IMR-90 (cell line): ENCODE results near the gene ANKRD13B. TPM values are rescaled to one million over a fixed set of nuclear protein-coding genes. Genes with fewer than 3 reads are reported as not detected.

Experiments used
- ATAC-seq: fragments of 200-7000 bp; cut with Tn5 transposase; 2 replicates; pipeline ENCODE4 v1.9.1; 2020; ENCODE audit warnings: low read depth, mild to moderate bottlenecking, moderate library complexity
- BruUV-seq: library from RNA; stranded (reverse); fragments of 400-500 nt; replicated peaks from 2 replicates; lab custom pipeline; 2021; lab: Mats Ljungman, UMichigan
- CTCF ChIA-PET: fragments of 300-600 bp; formaldehyde crosslinking; extraction: SDS; loops from one replicate; lab custom pipeline; 2021; ENCODE audit warnings: antibody characterized with exemption; lab: Yijun Ruan, JAX
- POLR2A ChIA-PET: fragments of 300-600 bp; sonication (Branson Sonifier 250); formaldehyde crosslinking; loops from one replicate; lab custom pipeline; 2022; ENCODE audit warnings: antibody characterized with exemption; ENCODE audit not compliant: unreplicated experiment; lab: Charles Lee
- DNase-seq: peaks from one replicate; pipeline ENCODE4 v3.0.0; 2013
- H2AFZ ChIP-seq: replicated peaks from 2 replicates; pipeline ENCODE3; 2013; ENCODE audit warnings: low read length, mild to moderate bottlenecking; ENCODE audit not compliant: poor library complexity
- H2AK5ac ChIP-seq: 2 replicates; pipeline ENCODE4 v1.6.1; 2013; ENCODE audit warnings: low read depth, low read length, inconsistent platforms
- H2AK9ac ChIP-seq: replicated peaks from 2 replicates; pipeline ENCODE3; 2013; ENCODE audit warnings: mild to moderate bottlenecking, low read depth, low read length, moderate library complexity; ENCODE audit not compliant: poor library complexity
- H2BK120ac ChIP-seq: 2 replicates; pipeline ENCODE4 v1.6.1; 2013; ENCODE audit warnings: low read depth, low read length, inconsistent platforms
- H2BK15ac ChIP-seq: 3 replicates; pipeline ENCODE4 v1.6.1; 2013; ENCODE audit warnings: low read depth, low read length, inconsistent platforms
- H2BK20ac ChIP-seq: 2 replicates; pipeline ENCODE4 v1.6.1; 2013; ENCODE audit warnings: low read depth, mild to moderate bottlenecking, inconsistent platforms, low read length, moderate library complexity
- H2BK5ac ChIP-seq: 2 replicates; pipeline ENCODE4 v1.6.1; 2013; ENCODE audit warnings: mild to moderate bottlenecking, low read depth, low read length, inconsistent platforms; ENCODE audit not compliant: poor library complexity, severe bottlenecking
- H3K14ac ChIP-seq: replicated peaks from 2 replicates; pipeline ENCODE4 v1.6.1; 2013; ENCODE audit warnings: low read depth, low read length, inconsistent platforms
- H3K18ac ChIP-seq: 2 replicates; pipeline ENCODE4 v1.6.1; 2013; ENCODE audit warnings: low read depth, low read length, control low read depth
- H3K23ac ChIP-seq: 2 replicates; pipeline ENCODE4 v1.6.1; 2013; ENCODE audit warnings: low read depth, low read length, inconsistent platforms
- H3K27ac ChIP-seq: 2 replicates; pipeline ENCODE4 v1.5.1; 2013; ENCODE audit warnings: mild to moderate bottlenecking, control low read depth, low read length; ENCODE audit not compliant: insufficient read depth
- H3K27me3 ChIP-seq: 2 replicates; pipeline ENCODE4 v1.6.1; 2013; ENCODE audit warnings: low read length; ENCODE audit not compliant: control insufficient read depth, insufficient read depth
- H3K36me3 ChIP-seq: 2 replicates; pipeline ENCODE4 v1.6.1; 2013; ENCODE audit warnings: low read length, mixed read lengths; ENCODE audit not compliant: control insufficient read depth, insufficient read depth
- H3K4ac ChIP-seq: 2 replicates; pipeline ENCODE4 v1.6.1; 2013; ENCODE audit warnings: low read depth, low read length, inconsistent platforms
- H3K4me1 ChIP-seq: 2 replicates; pipeline ENCODE4 v1.6.1; 2013; ENCODE audit warnings: low read length, mixed read lengths; ENCODE audit not compliant: control insufficient read depth, insufficient read depth
- H3K4me2 ChIP-seq: 2 replicates; pipeline ENCODE4 v1.6.1; 2013; ENCODE audit warnings: low read depth, mild to moderate bottlenecking, control low read depth, low read length, moderate library complexity
- H3K4me3 ChIP-seq: 2 replicates; pipeline ENCODE4 v1.5.1; 2013; ENCODE audit warnings: low read depth, mild to moderate bottlenecking, control low read depth, low read length, moderate library complexity; ENCODE audit not compliant: insufficient read depth
- H3K56ac ChIP-seq: 2 replicates; pipeline ENCODE4 v1.6.1; 2013; ENCODE audit warnings: low read length, inconsistent platforms; ENCODE audit not compliant: insufficient read depth; ENCODE audit errors: extremely low read depth
- H3K79me1 ChIP-seq, 2 experiments: 2 replicates each; pipeline ENCODE4 v1.6.1; 2013; ENCODE audit warnings: low read length in 2 of 2, inconsistent platforms in 1 of 2, low read depth in 1 of 2
- H3K9ac ChIP-seq: 2 replicates; pipeline ENCODE4 v1.6.1; 2013; ENCODE audit warnings: low read depth, low read length, control low read depth
- H3K9me1 ChIP-seq: 2 replicates; pipeline ENCODE4 v1.6.1; 2013; ENCODE audit warnings: low read length, inconsistent platforms; ENCODE audit not compliant: insufficient read depth
- H3K9me3 ChIP-seq: 2 replicates; pipeline ENCODE4 v1.6.1; 2013; ENCODE audit warnings: low read length; ENCODE audit not compliant: control insufficient read depth, insufficient read depth
- H4K20me1 ChIP-seq: 2 replicates; pipeline ENCODE4 v1.6.1; 2013; ENCODE audit warnings: low read length, inconsistent platforms; ENCODE audit not compliant: insufficient read depth
- H4K5ac ChIP-seq: 2 replicates; pipeline ENCODE4 v1.6.1; 2013; ENCODE audit warnings: mild to moderate bottlenecking, low read depth, low read length, control low read depth
- H4K8ac ChIP-seq, 2 experiments: 2 replicates each; pipeline ENCODE4 v1.6.1; 2013; ENCODE audit warnings: low read depth in 2 of 2, low read length in 2 of 2, control low read depth in 1 of 2, inconsistent platforms in 1 of 2
- H4K91ac ChIP-seq: 2 replicates; pipeline ENCODE4 v1.6.1; 2013; ENCODE audit warnings: low read depth, low read length, inconsistent platforms; ENCODE audit not compliant: insufficient read depth
- CEBPB ChIP-seq: IDR thresholded peaks from 2 replicates; pipeline ENCODE4 v1.6.1; 2012; ENCODE audit warnings: low read depth, low read length, improper control_type of control experiment
- MAZ ChIP-seq: IDR thresholded peaks from 2 replicates; pipeline ENCODE4 v1.6.1; 2012; ENCODE audit warnings: low read depth, mild to moderate bottlenecking, low read length, improper control_type of control experiment, moderate library complexity, borderline replicate concordance
- RCOR1 ChIP-seq: IDR thresholded peaks from 2 replicates; pipeline ENCODE4 v1.6.1; 2012; ENCODE audit warnings: mild to moderate bottlenecking, low read length, improper control_type of control experiment; ENCODE audit not compliant: insufficient replicate concordance
- WGBS, 2 experiments: methylation state at CpG; one replicate each; pipeline versions ENCODE4 v1.1.5 to v1.1.7; 2013; ENCODE audit warnings: missing lambda C conversion rate in 2 of 2; ENCODE audit not compliant: insufficient read length in 1 of 2; ENCODE audit errors: extremely low coverage in 2 of 2; 5-methylcytosine and 5-hydroxymethylcytosine counted together
- dilution Hi-C: fragments of 300-500 bp; cut with HindIII; formaldehyde crosslinking; loops from one replicate; pipeline ENCODE4 v1.14.3; 2018; ENCODE audit warnings: low sequenced_read_pairs; ENCODE audit not compliant: unreplicated experiment
- in situ Hi-C: fragments of 300-500 bp; cut with MboI; formaldehyde crosslinking; loops from 3 replicates; pipeline ENCODE4 v1.14.3; 2019; ENCODE audit warnings: low sequenced_read_pairs, inconsistent platforms, mixed read lengths
- intact Hi-C: fragments of 100-400 bp; cut with micrococcal nuclease; formaldehyde crosslinking; loops from 2 replicates; pipeline ENCODE4 v1.10.0; 2022
- polyA plus RNA-seq, 3 experiments: library from polyadenylated mRNA; depleted of rRNA; stranded (reverse); fragments of >200 nt; gene quantifications; 2 replicates each; pipeline ENCODE4 v1.2.3, GENCODE V29; 2012; ENCODE audit warnings: low replicate concordance in 1 of 3
- total RNA-seq: library from RNA; depleted of rRNA; stranded (reverse); fragments of >200 nt; gene quantifications from 2 replicates; pipeline ENCODE4 v1.2.3, GENCODE V29; 2012

ANKRD13B gene
- total and polyA plus RNA-seq, 2 of the 4 experiments (the other 2 are of a cell fraction): 0.90 to 4.0 TPM

DNA sequence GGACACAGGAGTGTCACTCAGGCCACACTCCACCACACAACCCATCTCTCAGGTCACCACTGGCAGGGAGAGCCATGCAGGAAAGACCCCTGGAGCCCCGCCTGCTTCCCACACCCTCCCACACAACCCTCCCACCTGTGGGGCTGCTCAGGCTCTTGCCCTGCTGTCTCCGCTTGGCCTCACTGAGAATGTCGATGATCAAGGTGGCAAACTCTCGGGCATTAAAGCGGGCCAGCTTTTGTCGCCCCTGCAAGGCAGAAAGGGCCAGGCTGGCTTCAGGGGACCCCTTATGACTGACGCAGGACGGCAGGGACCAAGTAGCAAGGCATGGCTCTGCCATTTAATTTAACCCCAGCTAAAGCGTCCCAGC is 15.9 kb upstream of the ANKRD13B start:
- no peak overlapping the region for H3K18ac ChIP-seq
- H4K91ac ChIP-seq: no peak overlapping the region
- peaks cover 67% of the 10 kb centered on the region for H3K36me3 ChIP-seq
- H2BK120ac ChIP-seq: no peak overlapping the region
- no peak overlapping the region for H2BK20ac ChIP-seq
- 100% methylated on average over 7 of the region's 9 CpGs; no CpG with 5 or more reads in 1 of the 2 experiments for WGBS, 2 experiments
- H2BK5ac ChIP-seq: no peak overlapping the region
- no peak overlapping the region for H2BK15ac ChIP-seq
- H2AFZ ChIP-seq: no peak overlapping the region
- peaks cover 7% of the 10 kb centered on the region for H4K20me1 ChIP-seq
- no peak overlapping the region for H2AK9ac ChIP-seq
- H3K9ac ChIP-seq: no peak overlapping the region
- no peak overlapping the region for H3K4ac ChIP-seq
- no peaks in the 10 kb centered on the region for H3K9me3 ChIP-seq
- H4K8ac ChIP-seq: no peak overlapping the region
- TF ChIP-seq CEBPB (no peak), MAZ (no peak), RCOR1 (no peak)
- ChIA-PET POLR2A (no interaction called here), CTCF (interaction anchor here (1.5 kb wide), 1 partner anchor 207 kb away, joined by 3 read pairs; no protein-coding TSS in a partner anchor)
- H3K23ac ChIP-seq: no peak overlapping the region
- no peak overlapping the region for H3K14ac ChIP-seq
- DNase-seq (no peak), ATAC-seq (no peak)
- no peaks in the 10 kb centered on the region for H3K27me3 ChIP-seq
- no peak overlapping the region for H4K5ac ChIP-seq
- in situ Hi-C loops: no loop called here
- H3K4me1 ChIP-seq: peaks cover 8% of the 10 kb centered on the region; the same call in 1 of the 2 replicates
- H3K27ac ChIP-seq: no peak overlapping the region
- dilution Hi-C loops: no loop called here
- no TSS peak for BruUV-seq
- no peak overlapping the region for H2AK5ac ChIP-seq
- no peak overlapping the region for H3K4me2 ChIP-seq
- H3K4me3 ChIP-seq: no peak overlapping the region
- H3K56ac ChIP-seq: no peak overlapping the region
- peaks cover 0 to 36% of the 10 kb centered on the region in 2 experiments; a peak in 3 of 4 replicates for H3K79me1 ChIP-seq
- no peaks in the 10 kb centered on the region; the same call in 1 of the 2 replicates for H3K9me1 ChIP-seq
- intact Hi-C loops: no loop called here
